Activated CD8-positive, alpha-beta T cell treated with anti-CD3 and anti-CD28 coated beads, Interleukin-2, amount 10 ng/mL, durations not matched to agents 7 days and 5 days (primary cell): Measurements from ENCODE around the gene DYNLT3. TPM values are rescaled to one million over a fixed set of nuclear protein-coding genes. Genes with fewer than 3 reads are reported as not detected.
A peak's percentile ranks its signal among the peaks of the same experiment; 100 is the strongest.

ENCODE experiments used
- ATAC-seq: fragments of 150-1000 bp; cut with Tn5 transposase; one replicate; pipeline ENCODE4 v1.10.0; 2021; ENCODE audit warnings: moderate library complexity
- CTCF ChIA-PET: fragments of 350-600 bp; sonication (Branson Sonifier 250); formaldehyde crosslinking; loops from one replicate; lab custom pipeline; 2021; ENCODE audit warnings: antibody characterized with exemption; lab: Charles Lee
- POLR2A ChIA-PET: fragments of 350-600 bp; sonication (Branson Sonifier 250); formaldehyde crosslinking; loops from one replicate; lab custom pipeline; 2021; ENCODE audit warnings: antibody characterized with exemption; lab: Charles Lee
- DNase-seq: peaks from one replicate; pipeline ENCODE4 v3.0.0-alpha.2; 2020
- H3K27ac Mint-ChIP-seq: one replicate; pipeline ENCODE4 v1.8.0; 2021; ENCODE audit warnings: mild to moderate bottlenecking, mixed read lengths
- H3K27me3 Mint-ChIP-seq: one replicate; pipeline ENCODE4 v1.8.0; 2021; ENCODE audit warnings: low read depth, mixed read lengths
- H3K36me3 Mint-ChIP-seq: one replicate; pipeline ENCODE4 v1.8.0; 2021; ENCODE audit warnings: low read depth, mixed read lengths
- H3K4me1 Mint-ChIP-seq: one replicate; pipeline ENCODE4 v1.8.0; 2021; ENCODE audit warnings: low read depth, mixed read lengths
- H3K4me3 Mint-ChIP-seq: one replicate; pipeline ENCODE4 v1.8.0; 2021; ENCODE audit warnings: mild to moderate bottlenecking, mixed read lengths
- H3K9me3 Mint-ChIP-seq: one replicate; pipeline ENCODE4 v1.8.0; 2022; ENCODE audit warnings: mixed read lengths; ENCODE audit not compliant: insufficient read depth
- total RNA-seq, 2 experiments: library from RNA; stranded (reverse); gene quantifications; one replicate each; pipeline ENCODE4 v1.2.3, GENCODE V29; 2021

DYNLT3 gene
- total RNA-seq, 2 experiments from 2014 or later, result 15.8 to 16.1 TPM

DNA sequence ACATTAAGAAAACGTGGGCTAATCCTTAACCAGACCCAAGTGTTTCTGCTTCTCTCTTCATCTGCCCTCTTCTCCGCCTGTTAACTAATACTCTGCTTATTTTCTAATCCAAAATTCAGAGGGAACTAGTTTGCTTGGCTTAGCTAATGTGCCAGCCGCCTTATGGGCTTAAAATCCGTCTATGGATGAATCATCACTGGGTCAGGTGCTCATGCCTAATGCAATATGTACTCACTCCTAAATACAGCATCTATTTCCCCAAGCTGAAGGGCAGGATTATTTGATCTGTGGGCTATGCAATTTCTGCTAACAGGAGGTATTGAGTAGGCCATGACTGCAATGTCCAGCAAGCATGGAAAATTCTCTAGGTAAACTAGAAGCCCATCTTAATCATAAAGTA, 12.4 kb downstream of the DYNLT3 start:
- Mint-ChIP-seq H3K36me3 (peaks cover 3% of the 10 kb centered on the region), H3K4me3 (no peak overlapping the region), H3K27ac (no peak overlapping the region), H3K9me3 (no peaks in the 10 kb centered on the region), H3K4me1 (peaks cover 2% of the 10 kb centered on the region), H3K27me3 (no peaks in the 10 kb centered on the region)
- POLR2A ChIA-PET, result no interaction called here
- CTCF ChIA-PET, result interaction anchor here (1.4 kb wide), 1 partner anchor 9 kb away, joined by 4 read pairs; no protein-coding TSS in a partner anchor
- ATAC-seq (no peak), DNase-seq (no peak)

DNA sequence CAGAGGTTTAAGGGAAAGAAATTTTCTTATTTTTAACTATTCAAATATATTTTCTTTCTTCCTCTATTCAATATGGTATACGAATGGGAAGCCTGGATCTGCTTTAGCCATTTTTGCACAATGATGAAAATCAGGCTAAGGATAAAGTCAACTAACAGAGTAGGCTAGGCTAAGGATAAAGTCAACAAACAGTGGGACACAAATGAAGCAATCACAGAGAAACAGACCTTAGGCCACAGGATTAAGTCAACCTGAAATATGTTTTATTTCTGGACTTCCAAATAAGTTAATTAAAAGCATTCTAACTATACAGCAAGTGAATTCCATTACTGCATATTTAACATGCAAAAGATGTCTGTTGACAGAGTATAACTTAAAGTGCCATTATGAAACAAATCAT, 17.0 kb downstream of the DYNLT3 start:
- no peak for DNase-seq
- no peaks in the 10 kb centered on the region for H3K36me3 Mint-ChIP-seq
- H3K4me3 Mint-ChIP-seq, result no peak overlapping the region
- ATAC-seq, result no peak
- CTCF ChIA-PET, result interaction anchor here (3.2 kb wide), 1 partner anchor 85 kb away, joined by 27 read pairs; no protein-coding TSS in a partner anchor
- H3K4me1 Mint-ChIP-seq, result peaks cover 9% of the 10 kb centered on the region
- H3K27me3 Mint-ChIP-seq, result no peaks in the 10 kb centered on the region
- H3K9me3 Mint-ChIP-seq, result no peaks in the 10 kb centered on the region
- POLR2A ChIA-PET, result no interaction called here
- no peak overlapping the region for H3K27ac Mint-ChIP-seq

DNA sequence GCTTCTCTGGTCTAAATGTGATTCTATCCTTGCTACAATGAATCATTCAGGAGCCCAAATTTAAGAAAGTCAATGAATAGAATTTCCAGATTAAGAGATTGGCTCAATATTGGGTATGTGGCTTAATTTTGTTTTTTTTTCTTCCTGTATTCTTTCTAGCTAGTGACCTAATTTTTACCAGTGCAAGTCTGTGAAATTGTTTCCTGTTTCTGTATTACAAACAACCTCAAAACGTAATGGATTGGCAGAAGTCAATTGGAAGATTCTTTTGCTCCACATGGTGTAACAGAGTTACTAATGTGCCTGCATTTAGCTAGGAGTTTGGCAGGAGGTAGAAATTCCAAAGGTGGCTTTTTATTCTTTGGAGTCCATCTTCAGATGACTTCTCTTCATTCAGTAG, 17.6 kb downstream of the DYNLT3 start:
- no peak for ATAC-seq
- no peaks in the 10 kb centered on the region for H3K36me3 Mint-ChIP-seq
- ChIA-PET CTCF (interaction anchor here (3.2 kb wide), 1 partner anchor 85 kb away, joined by 27 read pairs; no protein-coding TSS in a partner anchor), POLR2A (no interaction called here)
- peaks cover 16% of the 10 kb centered on the region for H3K4me1 Mint-ChIP-seq
- no peaks in the 10 kb centered on the region for H3K9me3 Mint-ChIP-seq
- no peak overlapping the region for H3K27ac Mint-ChIP-seq
- H3K4me3 Mint-ChIP-seq, result no peak overlapping the region
- DNase-seq, result no peak
- H3K27me3 Mint-ChIP-seq, result no peaks in the 10 kb centered on the region

DNA sequence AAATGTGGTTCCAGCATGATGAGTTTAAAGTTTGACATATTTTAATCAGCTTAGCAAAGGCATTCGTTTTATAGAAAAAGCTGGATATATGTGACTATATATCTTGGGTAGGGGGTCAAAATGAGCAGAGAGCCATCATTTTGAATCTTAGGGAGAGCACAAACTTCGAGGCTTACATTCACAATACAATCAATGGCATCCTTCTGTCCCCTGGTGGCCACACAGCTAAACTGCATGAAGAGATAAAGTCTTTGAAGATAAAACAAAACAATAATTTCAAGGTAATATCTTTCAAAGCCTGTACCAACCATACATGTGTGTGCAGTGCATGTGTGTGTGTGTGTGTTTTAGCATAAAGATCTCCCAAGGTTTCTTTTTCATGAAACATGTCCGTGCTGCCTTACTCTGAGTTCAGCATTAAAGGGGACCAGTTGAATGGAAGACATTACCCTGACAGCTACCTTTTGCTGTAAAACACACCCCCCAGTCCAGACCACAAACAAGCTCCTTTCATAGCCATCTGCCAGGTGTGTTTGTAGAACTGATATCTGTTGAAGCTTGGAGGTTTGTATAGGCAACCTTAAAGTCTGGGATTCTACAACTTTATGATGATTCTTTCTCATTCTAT, 22.0 kb downstream of the DYNLT3 start:
- ATAC-seq, result peak; percentile 70

DNA sequence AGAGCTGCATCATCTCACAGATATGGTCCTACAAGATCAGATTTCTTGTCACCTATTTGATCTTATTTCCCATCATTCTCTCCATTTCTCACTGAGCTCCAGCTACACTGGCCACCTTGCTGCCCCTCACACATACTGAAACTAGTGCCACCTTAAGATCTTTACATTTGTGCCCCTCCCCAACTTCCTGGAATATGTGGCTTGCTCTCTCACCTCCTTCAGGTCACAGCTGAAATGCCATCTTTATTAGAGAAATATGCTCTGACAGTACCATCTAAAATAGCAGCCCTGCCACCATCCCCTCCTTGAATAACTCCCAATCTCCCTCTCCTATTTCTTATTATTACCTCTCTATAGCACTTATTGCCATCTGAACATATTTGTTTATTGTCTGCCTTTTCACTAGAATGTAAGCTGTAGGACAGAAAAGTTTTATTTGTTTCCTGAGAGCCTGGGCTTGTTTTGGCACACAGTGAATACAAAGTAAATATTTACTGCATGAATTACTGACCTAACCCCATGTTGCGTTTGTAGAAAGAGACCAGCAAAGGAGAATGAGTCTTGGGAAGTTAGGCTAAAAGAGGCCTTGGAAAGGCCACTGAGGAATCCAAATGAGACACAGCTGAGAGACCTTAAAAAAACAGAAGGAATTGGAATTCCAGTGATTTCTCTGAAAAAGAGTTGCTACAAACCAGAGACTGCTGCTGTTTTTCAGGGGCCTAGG, 22.7 kb downstream of the DYNLT3 start:
- Mint-ChIP-seq H3K27me3 (no peaks in the 10 kb centered on the region), H3K9me3 (no peaks in the 10 kb centered on the region), H3K36me3 (no peaks in the 10 kb centered on the region), H3K4me1 (peaks cover 31% of the 10 kb centered on the region), H3K27ac (peak overlapping the region; percentile 62), H3K4me3 (no peak overlapping the region)
- POLR2A ChIA-PET, result interaction anchor here (1.7 kb wide), 1 partner anchor 79 kb away, joined by 10 read pairs; no protein-coding TSS in a partner anchor
- DNase-seq (no peak), ATAC-seq (no peak)
- CTCF ChIA-PET, result interaction anchor here (0.6 to 5.2 kb wide), 16 partner anchors 10 to 90 kb away, joined by 3 to 198 read pairs (median 6); no protein-coding TSS in a partner anchor

More for the DNA sequence above, 22.0 kb downstream of the DYNLT3 start:
- CTCF ChIA-PET, result interaction anchor here (0.6 to 5.2 kb wide), 16 partner anchors 9 to 91 kb away, joined by 3 to 198 read pairs (median 5); no protein-coding TSS in a partner anchor
- peak overlapping the region; percentile 62 for H3K27ac Mint-ChIP-seq
- H3K36me3 Mint-ChIP-seq, result no peaks in the 10 kb centered on the region
- POLR2A ChIA-PET, result interaction anchor here (0.6 to 1.7 kb wide), 2 partner anchors 66 to 80 kb away, joined by 3 to 10 read pairs; no protein-coding TSS in a partner anchor
- H3K4me3 Mint-ChIP-seq, result no peak overlapping the region
- H3K9me3 Mint-ChIP-seq, result no peaks in the 10 kb centered on the region
- H3K4me1 Mint-ChIP-seq, result peaks cover 35% of the 10 kb centered on the region
- DNase-seq, result peak; percentile 71
- no peaks in the 10 kb centered on the region for H3K27me3 Mint-ChIP-seq

DNA sequence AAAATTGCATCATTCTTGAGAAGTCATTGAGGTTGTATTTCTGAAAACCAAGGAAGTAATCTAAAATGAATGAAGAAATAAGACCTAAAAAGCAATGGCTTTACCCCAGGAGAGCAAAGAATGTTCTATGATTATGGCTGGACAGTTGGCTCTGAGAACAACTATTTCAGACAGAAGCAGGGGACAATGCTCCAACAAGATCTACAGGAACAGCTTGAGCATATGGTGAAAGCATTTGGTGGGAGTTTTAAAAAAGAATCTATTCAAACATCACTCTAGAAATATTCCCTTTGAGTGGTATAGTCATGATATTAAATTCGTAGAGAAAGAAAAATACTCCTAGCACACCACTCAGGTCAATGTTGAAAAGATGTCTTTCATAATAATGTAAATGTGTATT, 26.7 kb downstream of the DYNLT3 start:
- H3K27ac Mint-ChIP-seq, result no peak overlapping the region
- peaks cover 28% of the 10 kb centered on the region for H3K4me1 Mint-ChIP-seq

DNA sequence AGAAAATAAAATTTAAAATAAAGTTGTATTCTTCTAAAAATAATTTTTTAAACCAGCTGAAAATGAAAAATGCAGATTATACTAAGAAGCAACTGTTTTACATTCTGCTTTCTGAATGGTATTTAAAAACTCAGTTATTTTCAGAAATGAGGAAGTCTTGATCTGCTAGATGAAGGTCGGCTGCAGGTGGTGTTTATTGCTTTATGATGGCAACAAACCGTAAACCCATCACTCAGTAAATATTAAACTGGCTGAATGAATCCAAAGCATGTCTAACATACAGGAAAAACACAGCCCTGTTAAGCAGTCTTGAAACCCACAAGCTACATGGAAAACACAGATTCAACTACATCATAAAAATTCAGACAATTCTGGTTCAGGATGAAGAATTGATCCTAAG, 29.3 kb downstream of the DYNLT3 start:
- Mint-ChIP-seq H3K4me3 (no peak overlapping the region), H3K27ac (no peak overlapping the region), H3K9me3 (no peaks in the 10 kb centered on the region), H3K36me3 (no peaks in the 10 kb centered on the region), H3K27me3 (peaks cover 2% of the 10 kb centered on the region), H3K4me1 (peaks cover 16% of the 10 kb centered on the region)
- ChIA-PET POLR2A (no interaction called here), CTCF (interaction anchor here (2.4 kb wide), 1 partner anchor 72 kb away, joined by 15 read pairs; no protein-coding TSS in a partner anchor)
- ATAC-seq (no peak), DNase-seq (no peak)

More for the DNA sequence above, 26.7 kb downstream of the DYNLT3 start:
- Mint-ChIP-seq H3K4me3 (no peak overlapping the region), H3K9me3 (no peaks in the 10 kb centered on the region), H3K36me3 (no peaks in the 10 kb centered on the region), H3K27me3 (peaks cover 2% of the 10 kb centered on the region)
- ATAC-seq, result no peak
- no peak for DNase-seq
- CTCF ChIA-PET, result interaction anchor here (2.4 kb wide), 1 partner anchor 75 kb away, joined by 15 read pairs; no protein-coding TSS in a partner anchor
- POLR2A ChIA-PET, result no interaction called here

DNA sequence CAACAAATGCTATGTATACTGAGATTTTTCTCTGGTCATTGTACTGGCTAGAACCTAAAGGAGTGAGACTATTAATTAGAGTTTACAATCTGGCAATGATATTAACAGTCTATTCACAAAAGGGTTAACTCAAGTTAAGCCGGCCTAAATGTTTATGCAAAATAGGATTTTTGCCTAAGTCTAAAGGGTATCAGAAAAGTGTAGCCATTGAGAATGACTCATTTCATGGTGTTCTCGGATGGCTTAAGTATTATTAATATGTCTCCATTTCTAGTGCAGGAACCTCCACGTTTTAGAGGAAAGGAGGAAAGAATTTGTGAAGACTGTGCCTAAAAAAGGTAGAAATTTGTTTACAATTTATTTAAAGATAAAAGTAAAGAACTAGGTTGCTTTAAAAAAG, 29.8 kb downstream of the DYNLT3 start:
- CTCF ChIA-PET, result interaction anchor here (1.8 kb wide), 1 partner anchor 72 kb away, joined by 7 read pairs; no protein-coding TSS in a partner anchor
- H3K4me1 Mint-ChIP-seq, result peaks cover 16% of the 10 kb centered on the region
- POLR2A ChIA-PET, result no interaction called here

DNA sequence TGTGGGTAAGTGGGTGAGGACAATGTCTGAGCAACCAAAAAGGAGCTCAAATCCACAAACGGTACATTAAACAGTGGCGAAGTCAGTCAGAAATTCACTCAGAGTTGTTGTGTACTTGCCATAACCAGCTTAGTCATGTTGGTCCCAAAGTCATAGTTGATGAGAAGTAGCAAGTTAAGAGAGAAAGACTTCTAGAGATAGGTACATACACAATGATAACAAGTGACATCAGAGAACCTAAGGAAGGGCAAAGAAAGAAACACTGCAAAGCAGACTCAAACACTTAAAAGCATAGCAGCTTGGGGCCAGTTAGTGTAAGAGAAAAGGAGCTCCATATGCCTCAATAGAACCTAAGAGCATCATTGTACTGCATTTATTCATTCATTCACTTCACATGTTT, 30.2 kb downstream of the DYNLT3 start:
- Mint-ChIP-seq H3K4me1 (peaks cover 17% of the 10 kb centered on the region), H3K27me3 (peaks cover 2% of the 10 kb centered on the region), H3K27ac (no peak overlapping the region), H3K36me3 (no peaks in the 10 kb centered on the region), H3K9me3 (no peaks in the 10 kb centered on the region), H3K4me3 (no peak overlapping the region)
- DNase-seq, result no peak
- ATAC-seq, result no peak
- ChIA-PET POLR2A (no interaction called here), CTCF (interaction anchor here (1.8 kb wide), 1 partner anchor 71 kb away, joined by 7 read pairs; no protein-coding TSS in a partner anchor)

More for the DNA sequence above, 29.8 kb downstream of the DYNLT3 start:
- peaks cover 2% of the 10 kb centered on the region for H3K27me3 Mint-ChIP-seq
- H3K27ac Mint-ChIP-seq, result no peak overlapping the region
- no peaks in the 10 kb centered on the region for H3K36me3 Mint-ChIP-seq
- ATAC-seq (no peak), DNase-seq (no peak)
- no peak overlapping the region for H3K4me3 Mint-ChIP-seq
- H3K9me3 Mint-ChIP-seq, result no peaks in the 10 kb centered on the region

DNA sequence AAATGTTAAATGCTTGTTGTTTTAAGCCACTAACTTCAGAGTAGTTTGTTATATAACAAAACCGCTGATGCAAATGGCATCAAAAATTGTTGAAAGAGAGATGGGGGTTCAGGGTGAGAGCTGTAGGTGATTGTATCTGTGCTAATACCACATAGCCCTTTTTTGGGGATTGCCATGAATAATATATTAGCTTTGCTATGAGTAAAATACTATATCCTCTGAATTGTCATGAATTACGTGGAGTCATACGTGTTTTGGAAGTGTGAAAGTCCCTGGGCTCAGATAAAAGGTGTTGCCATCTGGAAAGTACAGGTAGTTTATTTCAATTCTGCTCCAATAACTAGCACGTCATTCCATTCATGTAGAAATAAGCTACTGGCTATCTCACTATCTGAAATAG, 30.6 kb downstream of the DYNLT3 start:
- DNase-seq, result no peak
- ChIA-PET POLR2A (no interaction called here), CTCF (interaction anchor here (1.8 kb wide), 1 partner anchor 71 kb away, joined by 7 read pairs; no protein-coding TSS in a partner anchor)
- H3K4me3 Mint-ChIP-seq, result no peak overlapping the region
- H3K36me3 Mint-ChIP-seq, result no peaks in the 10 kb centered on the region
- peaks cover 22% of the 10 kb centered on the region for H3K4me1 Mint-ChIP-seq
- H3K27me3 Mint-ChIP-seq, result peaks cover 2% of the 10 kb centered on the region
- H3K9me3 Mint-ChIP-seq, result no peaks in the 10 kb centered on the region
- no peak overlapping the region for H3K27ac Mint-ChIP-seq
- ATAC-seq, result no peak

DNA sequence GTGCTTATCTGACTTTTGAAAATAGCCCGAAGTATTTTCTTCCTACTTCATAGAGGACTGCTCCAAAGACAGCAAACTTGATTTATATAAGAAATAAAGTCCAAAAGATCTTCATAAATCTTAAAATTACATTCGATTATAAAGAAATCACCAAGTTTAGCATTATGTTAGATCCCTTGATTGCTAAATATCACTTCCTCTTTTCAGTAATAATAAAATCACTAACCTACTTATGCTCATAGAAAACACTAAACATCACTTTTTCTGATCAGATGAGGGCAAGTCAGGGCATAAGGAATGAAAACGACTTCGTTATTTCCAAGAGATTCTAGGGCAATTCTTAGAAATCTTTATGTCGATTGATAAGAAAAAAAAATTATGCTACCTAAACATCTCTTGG, 32.0 kb downstream of the DYNLT3 start:
- CTCF ChIA-PET, result no interaction called here
- POLR2A ChIA-PET, result no interaction called here

More for the DNA sequence above, 32.0 kb downstream of the DYNLT3 start:
- H3K4me3 Mint-ChIP-seq, result no peak overlapping the region
- DNase-seq (no peak), ATAC-seq (no peak)
- H3K27me3 Mint-ChIP-seq, result peaks cover 2% of the 10 kb centered on the region
- no peaks in the 10 kb centered on the region for H3K36me3 Mint-ChIP-seq
- H3K9me3 Mint-ChIP-seq, result no peaks in the 10 kb centered on the region
- H3K4me1 Mint-ChIP-seq, result peaks cover 24% of the 10 kb centered on the region
- H3K27ac Mint-ChIP-seq, result no peak overlapping the region
